NCI-H1048 (cell line): ENCODE results near the gene ARHGAP6.

Experiments
- DNase-seq: peaks from one replicate; lab custom pipeline; 2025; lab: John Stamatoyannopoulos, UW

Gene ARHGAP6

DNA sequence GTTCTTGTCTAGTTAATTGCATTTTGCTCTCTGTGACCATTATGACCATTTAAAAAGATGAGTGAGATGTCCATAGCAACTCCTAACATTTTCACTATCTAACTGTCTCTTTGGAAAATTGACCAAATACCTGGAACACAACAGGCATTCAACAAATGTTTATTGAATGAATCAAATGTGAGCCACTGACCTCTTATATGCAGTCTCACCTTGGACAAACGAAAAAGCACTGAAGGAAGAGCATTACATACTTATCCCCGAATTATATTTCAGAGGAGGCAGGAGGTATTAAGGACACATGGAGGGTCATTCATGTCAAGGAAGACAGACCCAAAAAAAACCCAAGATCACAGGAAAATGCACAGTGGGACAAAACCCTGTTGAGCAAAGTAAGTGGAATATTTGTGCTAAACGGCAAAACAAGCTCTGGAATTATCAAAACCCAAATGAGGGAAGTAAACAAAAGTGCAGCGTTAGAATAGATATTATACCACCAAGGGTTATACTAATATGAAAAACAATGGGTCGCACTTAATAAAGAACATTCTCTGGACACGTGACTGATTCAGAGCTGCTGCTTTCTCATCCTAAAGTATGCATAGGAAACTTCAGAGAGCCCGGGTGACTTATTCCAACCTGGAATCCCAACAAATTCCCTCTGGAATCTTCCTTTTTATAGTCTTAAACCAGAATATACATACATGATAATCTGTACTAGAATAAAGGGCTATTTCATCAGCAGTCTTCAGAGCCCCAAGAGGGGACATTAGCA, 240.6 kb downstream of the ARHGAP6 start:
- DNase-seq, result no peak

DNA sequence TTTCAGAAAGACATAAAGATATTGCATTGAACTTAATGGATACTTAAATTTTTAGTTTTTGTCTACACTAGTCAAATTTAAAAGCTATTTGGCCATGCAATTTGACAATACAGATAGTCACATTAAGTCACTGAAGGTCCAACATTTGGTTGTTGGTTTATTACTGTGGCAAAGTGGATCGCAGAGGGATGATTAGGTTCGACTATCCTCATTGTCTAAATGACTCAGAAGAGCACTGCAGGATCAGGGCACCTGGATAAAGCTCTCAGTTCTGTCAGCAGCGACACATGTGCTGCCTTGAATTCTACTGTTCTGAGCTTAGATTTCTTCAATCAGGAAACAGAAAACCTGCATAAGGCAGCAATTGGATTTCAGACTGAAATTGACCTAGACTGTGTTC, 241.8 kb downstream of the ARHGAP6 start:
- no peak for DNase-seq

DNA sequence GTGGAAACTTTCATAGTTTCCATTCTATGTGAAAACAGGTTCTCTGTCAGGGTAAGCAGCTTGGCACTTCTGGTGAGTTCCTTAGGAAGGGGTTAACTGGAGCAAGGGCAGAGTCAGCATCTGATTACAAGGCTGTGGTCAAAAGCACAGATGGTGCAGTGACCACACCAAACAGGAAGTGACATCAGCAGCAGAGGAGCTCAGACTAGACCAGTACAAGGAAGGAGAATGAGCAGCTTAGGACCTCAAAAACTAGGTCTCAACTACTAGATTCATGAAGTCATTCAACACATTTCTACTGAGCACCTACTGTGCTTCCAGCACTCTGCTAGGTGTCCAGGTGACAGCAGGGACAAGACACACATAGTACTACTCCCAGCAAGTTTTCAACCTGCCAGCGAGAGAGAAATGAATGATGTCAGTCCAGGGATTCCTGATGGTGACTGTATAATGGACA, 242.3 kb downstream of the ARHGAP6 start:
- DNase-seq, result no peak

DNA sequence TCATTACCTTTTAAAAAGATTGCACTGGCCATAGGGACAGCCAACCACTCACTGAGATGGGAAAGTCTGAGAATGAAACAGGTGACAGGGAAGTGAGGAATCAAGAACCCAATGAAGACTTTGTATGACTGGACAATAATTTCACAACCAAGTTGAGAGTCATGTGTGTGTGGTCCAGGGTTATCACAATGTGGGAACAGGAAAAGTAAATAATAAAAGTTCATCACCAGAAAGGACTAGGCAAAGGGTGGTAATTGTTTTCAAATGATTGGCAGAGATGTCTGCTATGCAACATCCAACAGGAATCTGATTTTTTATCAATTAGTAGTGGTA, 243.2 kb downstream of the ARHGAP6 start:
- DNase-seq, result no peak

DNA sequence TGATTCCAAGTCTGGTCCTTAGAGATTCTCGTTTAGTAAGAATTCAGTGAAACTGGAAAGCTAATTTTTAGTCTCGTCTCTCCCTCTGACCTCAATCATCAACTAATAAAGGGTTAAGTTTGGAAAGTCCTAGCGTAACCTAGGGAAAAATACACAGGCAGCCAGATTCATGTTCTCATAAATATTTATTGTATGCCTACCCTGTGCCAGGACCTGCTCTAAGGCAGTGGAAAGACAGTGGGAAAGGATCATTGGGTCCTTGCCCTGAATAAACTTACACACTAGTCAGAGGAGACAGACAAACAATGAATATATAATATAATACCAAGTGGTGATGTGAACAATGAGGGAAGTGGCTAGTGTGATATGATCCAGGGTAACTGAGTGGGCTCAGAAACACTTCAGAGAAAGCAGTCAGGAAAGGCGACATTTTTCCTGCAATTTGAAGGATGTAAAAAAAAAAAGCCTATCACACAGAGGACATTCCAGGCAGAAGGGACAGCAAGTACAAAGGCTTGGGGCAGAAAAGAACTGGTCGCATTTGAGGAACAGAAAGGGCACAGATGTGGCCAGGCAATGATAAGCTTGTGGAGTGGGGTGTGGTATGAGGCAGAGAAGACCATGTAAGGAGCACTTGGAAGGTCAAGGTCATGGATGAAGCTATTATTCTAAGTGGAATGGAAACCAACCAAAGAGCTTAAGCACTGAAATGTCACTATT, 243.8 kb downstream of the ARHGAP6 start:
- DNase-seq, result no peak

DNA sequence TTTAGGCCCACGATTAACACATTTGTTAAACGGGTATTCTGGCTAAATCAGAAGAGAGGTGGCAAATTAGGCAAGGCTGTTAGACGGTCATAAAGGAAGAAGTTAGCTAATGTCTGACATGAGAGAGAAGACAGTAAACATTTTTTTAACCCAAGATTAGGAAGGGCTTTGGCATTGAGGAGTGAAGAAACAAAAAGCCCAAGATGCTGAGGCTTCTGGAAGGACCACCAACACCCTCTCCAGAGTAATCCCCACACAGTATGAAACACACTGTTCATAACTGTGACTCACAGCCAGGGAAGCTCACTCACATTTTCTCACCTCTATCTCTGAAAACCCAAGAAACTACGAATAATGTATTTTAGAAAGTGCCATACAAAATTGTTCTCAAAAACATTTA, 244.9 kb downstream of the ARHGAP6 start:
- DNase-seq, result no peak

DNA sequence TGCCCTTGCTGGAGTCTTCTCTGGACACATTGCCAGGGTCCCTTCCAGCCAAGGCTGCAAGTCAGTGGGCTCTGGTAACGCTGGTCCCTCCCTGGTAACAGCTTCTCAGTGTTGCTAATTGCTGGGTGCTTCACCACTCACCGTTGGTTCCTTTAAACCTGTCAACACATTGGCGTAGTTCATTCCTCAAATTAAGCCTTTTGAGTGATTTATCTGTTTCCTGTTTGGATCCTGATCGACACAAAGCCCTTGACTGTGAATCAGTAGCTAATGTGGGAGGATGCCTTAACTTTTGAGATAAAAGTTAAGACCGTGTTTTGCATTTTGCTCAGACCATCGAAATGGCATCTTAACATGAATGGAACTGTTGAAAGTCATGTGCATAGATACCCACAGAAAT, 246.6 kb downstream of the ARHGAP6 start:
- DNase-seq, result no peak

DNA sequence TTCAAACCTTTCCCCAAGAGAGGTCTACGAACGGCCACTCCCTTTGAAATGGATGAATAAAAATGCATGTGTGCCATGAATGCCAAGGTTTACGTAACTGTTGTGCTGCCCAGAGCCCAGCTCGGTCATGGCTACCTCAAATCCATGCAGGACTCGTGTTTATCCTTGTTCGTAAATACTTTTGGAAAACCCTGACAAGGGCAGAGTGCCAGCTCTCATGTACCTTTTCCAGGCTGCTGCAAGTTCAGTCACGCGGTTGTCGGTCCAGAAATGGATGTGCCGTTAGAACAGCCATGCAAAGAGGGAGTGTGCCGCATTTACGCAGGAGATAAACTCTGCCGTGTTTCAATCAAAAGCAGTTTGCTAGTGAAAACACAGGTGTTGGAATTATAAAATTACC, 249.1 kb downstream of the ARHGAP6 start:
- no peak for DNase-seq

DNA sequence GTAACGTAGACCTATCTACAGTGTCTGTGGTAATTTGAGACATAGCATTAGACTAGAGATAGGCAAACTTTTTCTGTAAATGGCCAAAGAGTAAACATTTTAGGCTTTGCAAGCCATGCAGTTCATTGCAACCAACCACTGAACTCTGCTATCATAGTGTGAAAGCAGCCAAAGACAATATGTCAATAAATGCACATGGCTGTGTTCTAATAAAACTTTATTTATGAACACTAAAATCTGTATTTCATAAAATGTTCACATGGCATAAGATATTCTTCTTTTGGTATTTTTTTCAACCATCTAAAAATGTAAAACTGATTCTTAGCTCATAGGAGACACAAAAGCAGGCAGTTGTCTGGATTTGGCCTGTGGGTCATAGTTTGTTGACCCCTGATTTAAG, 251.6 kb downstream of the ARHGAP6 start:
- DNase-seq, result no peak

DNA sequence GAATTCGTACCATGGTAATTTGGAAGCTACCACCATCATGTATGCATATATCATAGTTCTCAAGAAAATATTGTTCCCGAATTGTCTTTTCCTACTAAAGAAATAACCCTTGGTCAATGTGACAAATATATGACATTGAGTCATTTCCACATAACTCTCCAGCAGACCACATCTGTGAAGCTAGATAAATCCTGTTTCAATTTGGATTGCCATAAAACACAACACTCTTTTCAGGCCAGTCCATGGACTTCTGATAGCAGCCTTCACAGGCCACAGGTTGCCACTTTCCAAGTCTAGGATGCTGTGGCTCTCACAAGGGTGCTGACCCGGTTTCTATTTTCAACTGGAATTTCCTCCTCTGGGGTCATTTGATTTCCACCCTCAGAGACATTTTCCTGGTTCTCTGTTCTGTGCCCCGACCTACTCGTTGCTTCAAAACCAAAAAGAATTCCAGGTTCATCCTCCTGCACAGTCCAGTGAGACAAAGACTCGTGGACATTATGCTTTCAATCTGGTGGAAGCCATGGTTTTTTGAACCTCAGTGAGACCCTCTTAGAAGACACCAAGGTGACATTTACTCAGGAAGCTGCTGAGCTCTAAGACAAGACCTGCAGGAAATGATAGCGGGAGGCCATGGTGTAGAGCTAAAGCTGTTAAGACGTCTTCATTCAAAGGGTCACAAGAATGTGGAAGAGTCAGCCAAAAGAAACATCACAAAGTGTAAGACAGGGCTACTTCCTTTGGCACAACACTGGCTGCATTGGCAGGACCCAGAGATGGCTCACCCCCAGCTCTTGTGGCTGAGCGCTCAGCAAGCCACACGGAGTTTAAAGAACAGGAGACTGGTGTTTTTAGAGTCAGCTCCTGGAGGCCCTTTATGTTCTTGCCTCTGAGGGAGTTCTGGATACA, 252.8 kb downstream of the ARHGAP6 start:
- DNase-seq, result no peak

DNA sequence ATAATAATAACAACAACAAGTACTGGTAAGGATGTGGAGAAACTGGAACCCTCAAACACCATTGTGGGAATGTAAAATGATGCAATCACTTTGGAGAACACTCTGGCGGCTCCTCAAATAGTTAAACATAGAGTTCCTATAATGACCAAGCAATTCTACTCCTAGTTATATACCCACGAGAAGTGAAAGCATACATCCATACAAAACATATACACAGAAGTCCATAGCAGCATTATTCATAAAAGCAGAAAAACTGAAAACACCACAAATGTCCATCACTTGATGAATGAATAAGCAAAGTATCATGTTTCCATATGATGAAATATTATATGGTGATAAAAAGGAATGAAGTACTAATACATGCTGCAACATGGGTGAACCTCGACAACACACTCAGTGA, 255.8 kb downstream of the ARHGAP6 start:
- no peak for DNase-seq

DNA sequence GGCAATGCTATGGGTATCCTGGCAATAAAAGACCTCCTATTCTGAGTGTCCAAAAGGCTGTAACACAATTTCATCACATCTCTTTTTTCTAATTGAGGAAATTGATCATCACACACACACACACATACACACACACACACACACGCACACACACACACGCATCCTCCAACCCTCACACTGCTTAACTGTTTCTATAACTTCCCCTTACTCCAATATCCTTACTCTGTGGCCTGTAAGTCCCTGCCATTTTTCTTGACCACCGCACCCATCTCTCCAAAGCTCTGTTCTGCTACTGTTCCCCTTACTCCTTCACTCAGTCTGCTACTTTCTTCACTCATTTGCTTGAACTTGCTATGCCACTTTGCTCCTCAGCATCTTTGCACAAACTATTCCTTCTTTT, 256.9 kb downstream of the ARHGAP6 start:
- DNase-seq, result no peak

DNA sequence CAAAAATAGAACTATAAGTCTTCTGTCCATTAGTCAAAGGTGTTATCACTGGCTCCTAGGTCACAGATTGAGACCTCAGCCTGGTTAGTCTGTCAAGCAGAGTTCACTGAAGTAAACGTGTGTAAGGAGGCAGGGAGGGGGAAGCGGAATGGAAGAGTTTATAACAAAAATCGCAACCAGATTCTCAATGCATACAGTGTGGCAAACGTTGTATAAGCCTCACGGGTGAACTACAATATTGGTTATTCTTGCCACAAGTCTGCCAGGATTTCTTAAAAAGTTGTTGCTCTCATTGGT, 257.7 kb downstream of the ARHGAP6 start:
- DNase-seq, result no peak

DNA sequence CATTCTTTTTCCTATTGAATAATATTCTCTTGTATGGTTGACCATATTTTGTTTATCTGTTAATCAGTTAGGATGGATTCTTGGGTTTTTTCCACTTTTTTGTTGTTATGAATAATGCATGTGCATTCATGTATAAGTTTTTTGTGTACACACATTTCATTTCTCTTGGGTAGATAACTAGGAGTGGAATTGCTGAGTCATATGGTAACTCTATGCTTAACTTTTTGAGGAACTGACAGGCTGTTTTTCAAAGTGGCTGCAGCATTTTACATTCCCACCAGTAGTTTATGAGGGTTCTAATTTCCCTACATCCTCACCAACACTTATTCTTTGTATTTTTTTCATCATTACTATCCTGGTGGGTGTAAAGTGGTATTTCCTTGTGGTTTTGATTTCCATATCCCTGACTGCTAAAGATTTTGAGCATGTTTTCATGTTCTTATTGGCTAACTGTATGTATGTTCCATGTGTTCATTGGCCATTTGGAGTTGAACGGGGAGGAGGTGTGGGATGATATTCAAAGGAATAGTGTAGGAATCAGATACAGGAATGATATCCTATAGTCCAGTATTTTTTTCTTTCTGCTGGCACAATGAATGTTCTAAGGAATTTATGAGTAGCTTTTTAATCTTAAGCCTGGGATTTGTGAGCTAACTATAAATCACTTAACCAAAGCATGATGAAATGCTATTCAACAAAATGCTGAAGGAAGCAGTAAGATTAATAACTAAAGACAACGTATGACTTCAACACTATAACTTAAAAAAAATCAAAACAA, 258.2 kb downstream of the ARHGAP6 start:
- DNase-seq, result no peak

DNA sequence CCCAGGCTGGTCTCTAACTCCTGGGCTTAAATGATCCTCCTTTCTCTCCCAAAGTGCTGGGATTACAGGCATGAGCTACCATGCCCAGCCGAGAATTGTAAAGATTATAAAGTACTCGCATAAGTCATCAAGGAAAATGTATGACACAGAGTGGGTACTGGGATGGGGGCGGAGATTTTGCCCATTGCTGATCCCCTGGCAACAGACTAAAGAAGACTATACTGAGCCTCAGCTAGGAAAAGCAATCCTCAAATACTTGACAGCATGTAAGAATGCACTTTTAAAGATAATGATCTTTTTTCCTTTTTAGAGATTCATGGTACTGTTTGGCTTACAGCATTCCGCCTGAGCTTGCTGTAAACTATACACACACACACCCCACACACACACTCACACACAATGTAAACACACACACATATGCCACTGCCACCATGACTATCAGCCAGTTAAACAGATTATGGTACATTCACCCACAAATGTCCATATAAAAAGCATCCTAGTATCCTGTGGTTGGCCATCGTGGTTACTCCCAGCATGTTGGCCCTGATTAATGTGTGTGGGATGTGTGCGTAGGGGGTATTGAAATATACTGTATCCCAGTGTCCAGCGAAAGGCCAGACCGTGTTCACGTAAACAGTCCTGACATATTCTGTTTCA, 259.5 kb downstream of the ARHGAP6 start:
- no peak for DNase-seq

DNA sequence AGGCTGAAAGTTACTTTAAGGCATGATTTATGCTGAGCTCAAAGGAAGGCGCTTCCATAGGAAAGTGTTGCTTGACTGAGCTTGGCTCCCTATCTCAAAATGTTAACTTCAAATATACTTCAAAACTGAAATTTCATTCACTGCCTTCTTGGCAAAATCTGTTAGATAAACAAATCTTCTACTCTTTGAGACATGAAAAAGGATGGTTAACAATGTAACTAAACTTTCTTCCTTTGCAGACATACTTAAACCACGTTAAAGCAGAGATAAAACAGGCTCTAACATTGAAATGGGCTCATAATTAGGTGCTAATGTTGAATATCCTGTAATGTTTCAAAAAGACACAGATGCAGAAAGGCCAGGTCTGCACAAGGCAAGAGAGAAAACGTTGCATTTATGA, 262.1 kb downstream of the ARHGAP6 start:
- no peak for DNase-seq

DNA sequence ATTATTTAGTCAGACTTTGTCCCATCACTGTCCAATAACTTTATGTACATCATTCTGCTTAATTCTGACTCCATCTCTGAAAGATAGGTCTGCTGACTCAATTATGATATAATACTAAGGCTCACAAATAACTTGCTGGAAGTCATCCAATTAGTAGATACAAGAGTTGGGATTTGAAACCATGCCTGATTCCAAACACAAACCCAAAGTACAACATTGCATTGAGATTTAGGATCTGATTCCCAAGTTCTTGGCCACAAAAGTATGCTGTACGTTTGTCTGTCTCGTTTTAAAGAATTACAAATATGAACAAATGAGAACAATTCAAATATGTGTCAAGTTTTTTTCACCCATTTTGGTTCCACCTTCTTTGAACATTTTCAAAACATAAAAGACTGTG, 263.8 kb downstream of the ARHGAP6 start:
- DNase-seq, result no peak

DNA sequence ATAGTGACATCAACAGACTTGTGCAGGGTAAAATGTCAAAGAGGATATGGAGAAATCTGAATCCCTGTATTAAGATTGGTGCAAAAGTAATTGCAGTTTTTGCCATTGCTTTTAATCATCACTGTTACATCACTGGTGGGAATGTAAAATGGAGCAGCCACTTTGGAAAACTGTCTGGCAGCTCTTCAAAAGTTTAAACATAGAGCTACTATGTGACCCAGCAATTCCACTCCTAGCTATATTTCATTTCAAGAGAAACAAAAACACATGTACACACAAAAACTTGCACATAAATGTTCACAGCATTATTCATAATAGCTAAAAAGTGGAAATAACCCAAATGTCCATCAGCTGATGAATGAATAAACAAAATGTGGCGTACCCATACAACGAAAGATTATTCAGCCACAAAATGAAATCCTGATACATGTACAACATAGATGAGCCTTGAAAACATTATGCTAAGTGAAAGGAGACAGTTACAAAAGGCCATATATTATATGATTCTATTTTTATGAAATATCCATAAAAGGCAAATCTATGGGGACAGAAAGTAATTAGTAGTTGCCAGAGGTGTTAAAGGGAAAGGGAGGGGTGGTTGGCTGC, 266.1 kb downstream of the ARHGAP6 start:
- no peak for DNase-seq

DNA sequence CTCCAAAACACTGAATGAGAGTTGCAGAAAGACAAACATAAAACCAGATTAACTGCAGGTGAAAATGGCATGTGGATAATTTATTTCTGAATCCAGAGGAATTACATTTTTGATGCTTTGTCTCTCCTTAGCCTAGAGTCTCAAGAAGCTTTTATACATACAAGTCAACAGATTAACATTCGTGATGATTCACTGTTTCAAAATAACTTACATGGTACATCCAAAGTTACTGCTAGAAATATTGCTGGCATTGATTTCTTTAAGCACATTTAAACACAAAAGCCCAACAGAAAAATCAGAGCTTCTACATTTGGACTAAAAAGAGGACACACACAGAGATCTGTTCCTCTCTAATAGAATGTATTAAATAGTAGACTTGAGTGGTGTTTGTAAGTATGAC, 266.9 kb downstream of the ARHGAP6 start:
- DNase-seq, result no peak

DNA sequence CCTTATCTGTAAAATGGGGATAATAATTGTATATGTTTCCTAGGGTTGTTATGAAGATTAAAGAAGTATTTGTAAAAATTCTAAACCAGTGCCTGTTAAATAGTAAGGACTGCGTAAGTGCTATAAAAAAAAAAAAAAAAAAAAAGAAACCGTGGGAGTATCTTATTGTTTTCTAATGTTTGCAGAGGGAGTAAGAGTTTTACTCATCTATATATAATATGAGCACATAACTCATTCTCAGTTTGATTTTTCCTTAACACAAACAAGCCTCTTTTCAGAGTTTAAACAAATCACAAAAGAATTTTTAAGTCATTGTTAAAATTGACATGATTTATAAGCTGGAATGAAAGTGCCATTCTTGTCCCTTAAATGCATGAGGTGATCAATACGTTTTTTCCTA, 267.6 kb downstream of the ARHGAP6 start:
- no peak for DNase-seq

DNA sequence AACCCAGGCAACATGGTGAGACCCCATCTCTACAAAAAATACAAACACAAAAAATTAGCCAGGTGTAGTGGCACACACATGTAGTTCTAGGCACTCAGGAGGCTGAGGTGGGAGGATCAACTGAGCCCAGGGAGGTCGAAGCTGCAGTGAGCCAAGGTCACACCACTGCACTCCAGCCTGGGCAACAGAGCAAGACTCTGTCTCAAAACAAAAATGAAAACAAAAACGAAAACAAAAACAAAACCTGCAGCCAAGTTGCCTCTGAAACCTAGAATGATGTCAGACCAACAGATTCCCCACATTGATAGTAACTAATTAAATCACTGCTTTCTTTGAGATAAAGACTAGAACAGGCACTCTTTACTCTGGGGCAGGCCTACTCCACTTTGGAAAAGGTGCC, 268.0 kb downstream of the ARHGAP6 start:
- no peak for DNase-seq
